Smooth muscle cell (in vitro differentiated cells): ENCODE data around the gene SHC4. TPM values are rescaled to one million over a fixed set of nuclear protein-coding genes. Genes with fewer than 3 reads are reported as not detected.

Source experiments
- DNase-seq: peaks from one replicate; lab custom pipeline; 2025; ENCODE audit not compliant: unreplicated experiment; lab: John Stamatoyannopoulos, UW
- H2AFZ ChIP-seq: fragments of 200-600 bp; sonication (generic); 2 replicates; pipeline ENCODE4 v1.6.0; 2016; ENCODE audit warnings: antibody characterized with exemption, low read depth, mild to moderate bottlenecking
- H3F3A ChIP-seq: fragments of 200-600 bp; sonication (generic); 2 replicates; pipeline ENCODE4 v1.6.0; 2017; ENCODE audit warnings: antibody characterized with exemption, low read depth
- H3K27ac ChIP-seq: fragments of 200-600 bp; sonication (generic); 2 replicates; pipeline ENCODE4 v1.5.1; 2016; ENCODE audit warnings: low read depth, mild to moderate bottlenecking
- H3K27me3 ChIP-seq: fragments of 200-600 bp; sonication (generic); 2 replicates; pipeline ENCODE4 v1.6.1; 2016; ENCODE audit warnings: low read depth, mild to moderate bottlenecking
- H3K36me3 ChIP-seq: fragments of 200-600 bp; sonication (generic); 2 replicates; pipeline ENCODE4 v1.5.1; 2016; ENCODE audit warnings: low read depth
- H3K4me1 ChIP-seq: fragments of 200-600 bp; sonication (generic); 2 replicates; pipeline ENCODE4 v1.5.1; 2016; ENCODE audit warnings: low read depth
- H3K4me2 ChIP-seq: fragments of 200-600 bp; sonication (generic); 2 replicates; pipeline ENCODE4 v1.6.0; 2016; ENCODE audit warnings: mild to moderate bottlenecking
- H3K4me3 ChIP-seq: fragments of 200-600 bp; sonication (generic); 2 replicates; pipeline ENCODE4 v1.5.1; 2016; ENCODE audit warnings: mild to moderate bottlenecking
- H3K79me2 ChIP-seq: fragments of 200-600 bp; sonication (generic); 2 replicates; pipeline ENCODE4 v1.6.0; 2016; ENCODE audit warnings: low read depth, mild to moderate bottlenecking
- H3K9ac ChIP-seq: fragments of 200-600 bp; sonication (generic); 2 replicates; pipeline ENCODE4 v1.6.0; 2016; ENCODE audit warnings: low read depth
- H3K9me3 ChIP-seq: fragments of 200-600 bp; sonication (generic); replicated peaks from 2 replicates; pipeline ENCODE4 v1.5.1; 2016; ENCODE audit warnings: low read depth
- H4K20me1 ChIP-seq: fragments of 200-600 bp; sonication (generic); 2 replicates; pipeline ENCODE4 v1.6.0; 2016; ENCODE audit warnings: low read depth
- WGBS: methylation state at CpG from one replicate; pipeline ENCODE4 v1.1.7; 2016; ENCODE audit warnings: low lambda C conversion rate; 5-methylcytosine and 5-hydroxymethylcytosine counted together
- polyA plus RNA-seq: library from polyadenylated mRNA; unstranded; fragments of >200 nt; fragmentation: Nextera tagmentation; extraction: Ambion mirVana; gene quantifications from 2 replicates; pipeline ENCODE4 v1.2.1, GENCODE V29; 2016
- total RNA-seq: library from RNA; depleted of rRNA; stranded (reverse); fragments of >200 nt; gene quantifications from 2 replicates; pipeline ENCODE4 v1.2.3, GENCODE V29; 2014
- TF ChIP-seq, protein P1 (sequence below): fragments of 200-600 bp; sonication (generic); IDR thresholded peaks from 2 replicates; pipeline ENCODE4 v1.5.1; 2017; ENCODE audit warnings: borderline replicate concordance, mild to moderate bottlenecking, antibody characterized with exemption; ENCODE audit not compliant: insufficient read depth, poor library complexity, severe bottlenecking

Gene SHC4
- total and polyA plus RNA-seq, 2 experiments from 2014 or later: 0.39 to 1.2 TPM

GRCh38 chr15:48888836-48889235 is 74.9 kb downstream of the SHC4 start:
- 79% methylated on average over 1 of the region's 1 CpG for WGBS
- H3F3A ChIP-seq: no peaks in the 10 kb centered on the region
- no peaks in the 10 kb centered on the region for H3K36me3 ChIP-seq
- no peak overlapping the region for H3K4me3 ChIP-seq
- H3K27me3 ChIP-seq: no peaks in the 10 kb centered on the region
- peak overlapping the region; percentile 28 for H2AFZ ChIP-seq
- TF ChIP-seq, protein P1, sequence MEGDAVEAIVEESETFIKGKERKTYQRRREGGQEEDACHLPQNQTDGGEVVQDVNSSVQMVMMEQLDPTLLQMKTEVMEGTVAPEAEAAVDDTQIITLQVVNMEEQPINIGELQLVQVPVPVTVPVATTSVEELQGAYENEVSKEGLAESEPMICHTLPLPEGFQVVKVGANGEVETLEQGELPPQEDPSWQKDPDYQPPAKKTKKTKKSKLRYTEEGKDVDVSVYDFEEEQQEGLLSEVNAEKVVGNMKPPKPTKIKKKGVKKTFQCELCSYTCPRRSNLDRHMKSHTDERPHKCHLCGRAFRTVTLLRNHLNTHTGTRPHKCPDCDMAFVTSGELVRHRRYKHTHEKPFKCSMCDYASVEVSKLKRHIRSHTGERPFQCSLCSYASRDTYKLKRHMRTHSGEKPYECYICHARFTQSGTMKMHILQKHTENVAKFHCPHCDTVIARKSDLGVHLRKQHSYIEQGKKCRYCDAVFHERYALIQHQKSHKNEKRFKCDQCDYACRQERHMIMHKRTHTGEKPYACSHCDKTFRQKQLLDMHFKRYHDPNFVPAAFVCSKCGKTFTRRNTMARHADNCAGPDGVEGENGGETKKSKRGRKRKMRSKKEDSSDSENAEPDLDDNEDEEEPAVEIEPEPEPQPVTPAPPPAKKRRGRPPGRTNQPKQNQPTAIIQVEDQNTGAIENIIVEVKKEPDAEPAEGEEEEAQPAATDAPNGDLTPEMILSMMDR: no peak
- H3K4me2 ChIP-seq: peak overlapping the region; percentile 55
- no peak for DNase-seq
- H3K27ac ChIP-seq: peak overlapping the region; percentile 54
- H3K9ac ChIP-seq: no peak overlapping the region
- H3K79me2 ChIP-seq: no peaks in the 10 kb centered on the region
- no peaks in the 10 kb centered on the region for H3K4me1 ChIP-seq
- H4K20me1 ChIP-seq: no peaks in the 10 kb centered on the region
- no peaks in the 10 kb centered on the region for H3K9me3 ChIP-seq

- H3K27ac ChIP-seq: peak overlapping the region; percentile 54
- no peaks in the 10 kb centered on the region for H3K9me3 ChIP-seq
- no peak overlapping the region for H3K4me2 ChIP-seq
- H3K9ac ChIP-seq: no peak overlapping the region
- H3K27me3 ChIP-seq: no peaks in the 10 kb centered on the region
- no peaks in the 10 kb centered on the region for H4K20me1 ChIP-seq
- no peak overlapping the region for H3K4me3 ChIP-seq
- WGBS: 96% methylated on average over 4 of the region's 4 CpGs
- H3K79me2 ChIP-seq: no peaks in the 10 kb centered on the region
- H3K4me1 ChIP-seq: no peaks in the 10 kb centered on the region
- TF ChIP-seq, protein P1: no peak
- no peaks in the 10 kb centered on the region for H3K36me3 ChIP-seq
- H2AFZ ChIP-seq: no peak overlapping the region
- no peak for DNase-seq
- H3F3A ChIP-seq: no peaks in the 10 kb centered on the region
Observed at GRCh38 chr15:48888191-48888590, 75.5 kb downstream of the SHC4 start.

DNA sequence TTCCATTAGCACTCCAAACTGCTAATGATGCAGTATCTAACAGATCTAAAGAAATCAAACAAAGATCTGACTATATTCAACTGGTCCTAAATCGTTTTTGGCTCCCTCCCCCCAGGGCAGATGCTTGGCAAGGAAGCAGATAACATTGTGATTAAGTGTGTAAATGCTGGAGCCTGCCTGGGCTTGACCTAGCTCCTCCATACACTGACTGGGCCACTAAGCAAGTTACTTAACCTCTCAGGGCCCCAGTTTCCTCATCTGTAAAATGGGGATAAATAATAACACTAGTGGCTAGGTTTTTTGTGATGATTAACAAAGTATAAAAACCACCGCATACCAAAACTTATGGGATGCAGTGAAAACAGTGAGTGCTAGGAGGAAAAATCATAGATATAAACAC is 76.6 kb downstream of the SHC4 start:
- no peak overlapping the region for H3K4me3 ChIP-seq
- 70% methylated on average over 2 of the region's 2 CpGs for WGBS
- no peak for DNase-seq
- H3F3A ChIP-seq: no peaks in the 10 kb centered on the region
- H3K9me3 ChIP-seq: no peaks in the 10 kb centered on the region
- H4K20me1 ChIP-seq: no peaks in the 10 kb centered on the region
- H2AFZ ChIP-seq: no peak overlapping the region
- H3K9ac ChIP-seq: no peak overlapping the region
- no peaks in the 10 kb centered on the region for H3K27me3 ChIP-seq
- H3K27ac ChIP-seq: no peak overlapping the region
- no peaks in the 10 kb centered on the region for H3K36me3 ChIP-seq
- TF ChIP-seq, protein P1: no peak
- H3K4me1 ChIP-seq: no peaks in the 10 kb centered on the region
- no peak overlapping the region for H3K4me2 ChIP-seq
- H3K79me2 ChIP-seq: no peaks in the 10 kb centered on the region

DNA sequence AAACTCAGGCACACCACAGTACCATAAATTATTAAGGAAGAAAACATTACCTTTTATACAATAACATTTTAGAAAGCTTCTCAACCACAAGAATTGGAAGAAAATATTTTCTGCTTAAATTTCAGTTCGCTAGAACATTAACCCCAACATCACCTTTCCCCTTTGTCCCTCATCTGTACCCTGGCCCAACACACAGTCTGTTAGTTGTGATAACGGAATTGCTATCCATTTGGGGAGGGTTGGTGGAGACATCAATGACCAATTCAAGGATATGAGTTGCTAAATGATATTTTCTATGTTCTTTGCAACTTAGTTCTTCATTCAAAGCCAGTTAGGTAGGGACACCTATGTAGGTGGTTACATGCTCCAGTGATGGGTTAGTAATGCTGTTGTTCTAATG is 80.0 kb downstream of the SHC4 start:
- H3K9ac ChIP-seq: no peak overlapping the region
- H3K36me3 ChIP-seq: no peaks in the 10 kb centered on the region
- H3K27ac ChIP-seq: no peak overlapping the region
- H3K4me1 ChIP-seq: peaks cover 13% of the 10 kb centered on the region
- H3K4me3 ChIP-seq: no peak overlapping the region
- H3K4me2 ChIP-seq: no peak overlapping the region
- no peak overlapping the region for H2AFZ ChIP-seq
- H3K9me3 ChIP-seq: no peaks in the 10 kb centered on the region
- H3K79me2 ChIP-seq: peaks cover 10% of the 10 kb centered on the region
- TF ChIP-seq, protein P1: no peak
- H3K27me3 ChIP-seq: no peaks in the 10 kb centered on the region
- DNase-seq: no peak
- no peaks in the 10 kb centered on the region for H3F3A ChIP-seq
- H4K20me1 ChIP-seq: peaks cover 12% of the 10 kb centered on the region
- 94% methylated on average over 2 of the region's 2 CpGs for WGBS
